ENCODE results near the gene FCGR1A.
"Not testable (repeated sequence)": the region's sequence is repeated elsewhere in the genome, so short reads cannot be mapped to it uniquely, and the experiment has no call there.

GRCh38 chr1:149820387-149820786 is 37.9 kb downstream of the FCGR1A start:
- TF ChIP-seq, protein P1, sequence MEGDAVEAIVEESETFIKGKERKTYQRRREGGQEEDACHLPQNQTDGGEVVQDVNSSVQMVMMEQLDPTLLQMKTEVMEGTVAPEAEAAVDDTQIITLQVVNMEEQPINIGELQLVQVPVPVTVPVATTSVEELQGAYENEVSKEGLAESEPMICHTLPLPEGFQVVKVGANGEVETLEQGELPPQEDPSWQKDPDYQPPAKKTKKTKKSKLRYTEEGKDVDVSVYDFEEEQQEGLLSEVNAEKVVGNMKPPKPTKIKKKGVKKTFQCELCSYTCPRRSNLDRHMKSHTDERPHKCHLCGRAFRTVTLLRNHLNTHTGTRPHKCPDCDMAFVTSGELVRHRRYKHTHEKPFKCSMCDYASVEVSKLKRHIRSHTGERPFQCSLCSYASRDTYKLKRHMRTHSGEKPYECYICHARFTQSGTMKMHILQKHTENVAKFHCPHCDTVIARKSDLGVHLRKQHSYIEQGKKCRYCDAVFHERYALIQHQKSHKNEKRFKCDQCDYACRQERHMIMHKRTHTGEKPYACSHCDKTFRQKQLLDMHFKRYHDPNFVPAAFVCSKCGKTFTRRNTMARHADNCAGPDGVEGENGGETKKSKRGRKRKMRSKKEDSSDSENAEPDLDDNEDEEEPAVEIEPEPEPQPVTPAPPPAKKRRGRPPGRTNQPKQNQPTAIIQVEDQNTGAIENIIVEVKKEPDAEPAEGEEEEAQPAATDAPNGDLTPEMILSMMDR (IDR thresholded peaks at IDR 0.05) = not testable (repeated sequence)
- TF ChIP-seq POLR2A (IDR thresholded peaks at IDR 0.05) = not testable (repeated sequence)
